ENCODE data around the gene PATJ.

Gene PATJ

GRCh38 chr1:61979729-61980128 is 237.4 kb downstream of the PATJ start:
- Histone ChIP-seq H3K27ac (ENCODE audit: low read depth, low read length) (no peak overlapping the region), H3K9me2 (replicated peaks; ENCODE audit: insufficient read depth, low read length) (no peaks in the 10 kb centered on the region), H3K9ac (ENCODE audit: low read length) (no peak overlapping the region), H3K27me3 (ENCODE audit: low read length) (no peaks in the 10 kb centered on the region), H3K4me2 (ENCODE audit: low read depth, low read length, poor library complexity, severe bottlenecking) (no peak overlapping the region), H4K20me1 (ENCODE audit: low read depth, low read length) (no peaks in the 10 kb centered on the region), H3F3A (ENCODE audit: insufficient read depth) (no peaks in the 10 kb centered on the region), H3K36me3 (ENCODE audit: low read length) (no peaks in the 10 kb centered on the region), H2AFZ (ENCODE audit: low read depth, low read length, severe bottlenecking) (no peak overlapping the region), H3K4me3 (ENCODE audit: insufficient read depth, low read length, poor library complexity, severe bottlenecking) (no peak overlapping the region), H3K79me2 (ENCODE audit: insufficient read depth, low read length) (no peaks in the 10 kb centered on the region), H3K9me3 (ENCODE audit: insufficient read depth, low read length) (no peaks in the 10 kb centered on the region)
- TF ChIP-seq EZH2phosphoT487 (conservative IDR thresholded peaks at IDR 0.05; ENCODE audit: low read length) (no peak), CTCF (IDR thresholded peaks at IDR 0.05; ENCODE audit: insufficient read depth, low read length, poor library complexity, severe bottlenecking) (no peak)

GRCh38 chr1:61980561-61980960 is 238.3 kb downstream of the PATJ start:
- Histone ChIP-seq H3K4me3 (ENCODE audit: insufficient read depth, low read length, poor library complexity, severe bottlenecking) (no peak overlapping the region), H3K4me2 (ENCODE audit: low read depth, low read length, poor library complexity, severe bottlenecking) (no peak overlapping the region), H3K9ac (ENCODE audit: low read length) (no peak overlapping the region), H4K20me1 (ENCODE audit: low read depth, low read length) (no peaks in the 10 kb centered on the region), H3K27me3 (ENCODE audit: low read length) (no peaks in the 10 kb centered on the region), H3K9me2 (replicated peaks; ENCODE audit: insufficient read depth, low read length) (no peaks in the 10 kb centered on the region), H3K27ac (ENCODE audit: low read depth, low read length) (no peak overlapping the region), H2AFZ (ENCODE audit: low read depth, low read length, severe bottlenecking) (no peak overlapping the region), H3K79me2 (ENCODE audit: insufficient read depth, low read length) (no peaks in the 10 kb centered on the region), H3F3A (ENCODE audit: insufficient read depth) (no peaks in the 10 kb centered on the region), H3K36me3 (ENCODE audit: low read length) (no peaks in the 10 kb centered on the region), H3K9me3 (ENCODE audit: insufficient read depth, low read length) (no peaks in the 10 kb centered on the region)
- TF ChIP-seq EZH2phosphoT487 (conservative IDR thresholded peaks at IDR 0.05; ENCODE audit: low read length), result no peak
- no peak for TF ChIP-seq CTCF (IDR thresholded peaks at IDR 0.05; ENCODE audit: insufficient read depth, low read length, poor library complexity, severe bottlenecking)

GRCh38 chr1:61981870-61982660 is 239.8 kb downstream of the PATJ start:
- Histone ChIP-seq H2AFZ (ENCODE audit: low read depth, low read length, severe bottlenecking) (no peak overlapping the region), H3K4me2 (ENCODE audit: low read depth, low read length, poor library complexity, severe bottlenecking) (no peak overlapping the region), H3F3A (ENCODE audit: insufficient read depth) (no peaks in the 10 kb centered on the region), H3K9me2 (replicated peaks; ENCODE audit: insufficient read depth, low read length) (no peaks in the 10 kb centered on the region), H3K27me3 (ENCODE audit: low read length) (no peaks in the 10 kb centered on the region), H3K4me3 (ENCODE audit: insufficient read depth, low read length, poor library complexity, severe bottlenecking) (no peak overlapping the region), H3K79me2 (ENCODE audit: insufficient read depth, low read length) (no peaks in the 10 kb centered on the region), H3K27ac (ENCODE audit: low read depth, low read length) (no peak overlapping the region), H3K36me3 (ENCODE audit: low read length) (no peaks in the 10 kb centered on the region), H4K20me1 (ENCODE audit: low read depth, low read length) (no peaks in the 10 kb centered on the region), H3K9me3 (ENCODE audit: insufficient read depth, low read length) (no peaks in the 10 kb centered on the region), H3K9ac (ENCODE audit: low read length) (no peak overlapping the region)
- TF ChIP-seq EZH2phosphoT487 (conservative IDR thresholded peaks at IDR 0.05; ENCODE audit: low read length) (no peak), CTCF (IDR thresholded peaks at IDR 0.05; ENCODE audit: insufficient read depth, low read length, poor library complexity, severe bottlenecking) (no peak)

Measured in SU-DHL-6 (cell line).